GM23248 (cell line): ENCODE data around the gene LZTFL1. TPM values are rescaled to one million over a fixed set of nuclear protein-coding genes. Genes with fewer than 3 reads are reported as not detected.

Experiments used
- DNase-seq: peaks from one replicate; pipeline ENCODE4 v3.0.0-alpha.2; 2015
- H2AFZ ChIP-seq: fragments of 200-600 bp; sonication (generic); 2 replicates; pipeline ENCODE4 v1.6.1; 2016; ENCODE audit warnings: antibody characterized with exemption
- H3F3A ChIP-seq: fragments of 200-600 bp; sonication (generic); 2 replicates; pipeline ENCODE4 v1.6.1; 2016; ENCODE audit warnings: mild to moderate bottlenecking, antibody characterized with exemption, mixed run types; ENCODE audit not compliant: insufficient read depth
- H3K27ac ChIP-seq: fragments of 200-600 bp; sonication (generic); 2 replicates; pipeline ENCODE4 v1.5.1; 2016; ENCODE audit warnings: mild to moderate bottlenecking
- H3K27me3 ChIP-seq: fragments of 200-600 bp; sonication (generic); replicated peaks from 2 replicates; pipeline ENCODE4 v1.6.1; 2016; ENCODE audit warnings: mild to moderate bottlenecking; ENCODE audit not compliant: insufficient read depth
- H3K36me3 ChIP-seq: fragments of 200-600 bp; sonication (generic); 2 replicates; pipeline ENCODE4 v1.6.1; 2016; ENCODE audit warnings: low read depth, mild to moderate bottlenecking
- H3K4me1 ChIP-seq: fragments of 200-600 bp; sonication (generic); 2 replicates; pipeline ENCODE4 v1.6.1; 2016; ENCODE audit warnings: mild to moderate bottlenecking; ENCODE audit not compliant: insufficient read depth
- H3K4me2 ChIP-seq: fragments of 200-600 bp; sonication (generic); one replicate; pipeline ENCODE4 v1.6.1; 2016; ENCODE audit warnings: mild to moderate bottlenecking; ENCODE audit not compliant: unreplicated experiment
- H3K4me3 ChIP-seq: fragments of 200-600 bp; sonication (generic); 2 replicates; pipeline ENCODE4 v1.5.1; 2016; ENCODE audit warnings: mild to moderate bottlenecking
- H3K79me2 ChIP-seq: fragments of 200-600 bp; sonication (generic); 2 replicates; pipeline ENCODE4 v1.6.1; 2016; ENCODE audit warnings: mild to moderate bottlenecking; ENCODE audit not compliant: insufficient read depth
- H3K9ac ChIP-seq: fragments of 200-600 bp; sonication (generic); 2 replicates; pipeline ENCODE4 v1.6.1; 2016; ENCODE audit warnings: mild to moderate bottlenecking
- H3K9me2 ChIP-seq: fragments of 200-600 bp; sonication (generic); 2 replicates; pipeline ENCODE4 v1.6.1; 2016; ENCODE audit warnings: mixed run types, mild to moderate bottlenecking, moderate library complexity; ENCODE audit not compliant: insufficient read depth
- H3K9me3 ChIP-seq: fragments of 200-600 bp; sonication (generic); one replicate; pipeline ENCODE4 v1.6.1; 2017; ENCODE audit warnings: low read depth
- H4K20me1 ChIP-seq: fragments of 200-600 bp; sonication (generic); 2 replicates; pipeline ENCODE4 v1.6.0; 2016; ENCODE audit not compliant: insufficient read depth
- EZH2 ChIP-seq: fragments of 200-600 bp; sonication (generic); IDR thresholded peaks from 2 replicates; pipeline ENCODE4 v1.6.1; 2018; ENCODE audit warnings: antibody characterized with exemption, mild to moderate bottlenecking; ENCODE audit not compliant: insufficient read depth, poor library complexity, severe bottlenecking
- EZH2phosphoT487 ChIP-seq: fragments of 200-600 bp; sonication (generic); IDR thresholded peaks from 2 replicates; pipeline ENCODE4 v1.6.1; 2018; ENCODE audit warnings: antibody characterized with exemption, moderate library complexity, mild to moderate bottlenecking, low read depth; ENCODE audit not compliant: insufficient read depth
- WGBS, 2 experiments: methylation state at CpG; one replicate each; pipeline ENCODE4 v1.1.6; 2015 to 2017; ENCODE audit warnings: low lambda C conversion rate in 2 of 2, low coverage in 1 of 2; ENCODE audit errors: missing lambda C conversion rate in 2 of 2; 5-methylcytosine and 5-hydroxymethylcytosine counted together
- in situ Hi-C: fragments of 300-500 bp; cut with MboI; formaldehyde crosslinking; loops from 2 replicates; pipeline ENCODE4 v1.15.0; 2020
- polyA plus RNA-seq: library from polyadenylated mRNA; unstranded; fragments of >200 nt; fragmentation: Nextera tagmentation; extraction: Ambion mirVana; gene quantifications from 2 replicates; pipeline ENCODE4 v1.2.1, GENCODE V29; 2016
- total RNA-seq: library from RNA; depleted of rRNA; stranded (reverse); fragments of >200 nt; shearing (Covaris generic); gene quantifications from 2 replicates; pipeline ENCODE4 v1.2.3, GENCODE V29; 2014

LZTFL1 gene
- total and polyA plus RNA-seq, 2 experiments from 2014 or later = 15.1 to 18.3 TPM

GRCh38 chr3:45887285-45887684 lies 45.4 kb upstream of the LZTFL1 start:
- Histone ChIP-seq H3K9me3 (no peaks in the 10 kb centered on the region), H3K4me2 (no peak overlapping the region), H4K20me1 (no peaks in the 10 kb centered on the region), H3K36me3 (no peaks in the 10 kb centered on the region), H3K79me2 (no peaks in the 10 kb centered on the region), H3F3A (no peaks in the 10 kb centered on the region), H3K9ac (no peak overlapping the region), H3K27me3 (peaks cover 39% of the 10 kb centered on the region), H3K4me3 (no peak overlapping the region), H2AFZ (no peak overlapping the region), H3K27ac (no peak overlapping the region), H3K9me2 (no peaks in the 10 kb centered on the region), H3K4me1 (no peaks in the 10 kb centered on the region)
- TF ChIP-seq EZH2phosphoT487 (no peak), EZH2 (no peak)
- 46 to 59% methylated on average over 4 of the region's 4 CpGs for WGBS, 2 experiments
- in situ Hi-C loops = no loop called here
- DNase-seq = no peak

DNA sequence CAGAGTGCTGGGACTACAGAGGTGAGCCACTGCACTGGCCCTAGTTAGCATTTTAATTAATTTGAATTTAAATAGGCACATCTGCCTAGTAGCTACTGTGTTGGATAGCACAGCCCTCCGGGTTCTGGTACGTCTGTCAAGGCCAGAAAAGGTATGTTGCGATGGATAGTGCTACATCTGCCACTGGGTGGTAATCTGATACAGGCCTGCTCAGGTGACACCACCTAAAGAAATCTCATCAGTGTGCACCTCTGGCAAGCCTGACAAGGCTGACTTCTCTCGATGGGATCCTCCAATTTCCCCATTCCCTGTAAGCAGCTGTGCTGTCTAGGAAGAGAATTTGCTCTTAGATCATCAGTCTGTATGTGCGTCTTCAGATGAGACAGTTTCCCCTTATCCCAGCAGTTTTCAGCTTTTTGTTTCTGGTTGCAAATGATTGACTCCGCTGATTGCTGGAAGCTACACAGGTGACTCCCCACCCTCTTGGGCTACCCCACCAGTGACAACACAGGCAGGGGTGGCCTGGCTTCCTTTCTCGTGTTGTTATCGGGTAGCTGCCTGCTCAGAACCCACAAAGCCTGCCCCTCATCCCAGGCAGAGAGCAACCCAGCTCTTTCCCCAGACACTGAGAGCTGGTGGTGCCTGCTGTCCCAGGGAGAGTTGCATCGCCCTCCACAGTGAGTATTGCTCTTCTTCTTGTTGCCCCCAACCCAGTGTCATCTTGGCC lies 44.2 kb upstream of the LZTFL1 start, which contains the start of gene CCR9:
TSS of gene CCR9 (plus strand) at position 565 of the 727 bp plus-strand sequence. CDS start 8,391 bp downstream, outside the sequence.
- H3K79me2 ChIP-seq = no peaks in the 10 kb centered on the region
- 53 to 58% methylated on average over 9 of the region's 9 CpGs for WGBS, 2 experiments
- H3K4me1 ChIP-seq = 0 out of 2 replicates have a peak, but pooled peaks cover under 1% of the 10 kb centered on the region
- H3K27ac ChIP-seq = no peak within 1 kb of the TSS
- TF ChIP-seq EZH2 (no peak), EZH2phosphoT487 (no peak)
- H4K20me1 ChIP-seq = no peaks in the 10 kb centered on the region
- H3K4me3 ChIP-seq = no peak within 1 kb of the TSS
- in situ Hi-C loops = no loop called here
- H2AFZ ChIP-seq = no peak within 1 kb of the TSS
- H3K9me3 ChIP-seq = no peaks in the 10 kb centered on the region
- no peak within 1 kb of the TSS for H3K9ac ChIP-seq
- H3F3A ChIP-seq = no peaks in the 10 kb centered on the region
- H3K27me3 ChIP-seq = peaks cover 36% of the 10 kb centered on the region
- no peak within 1 kb of the TSS for H3K4me2 ChIP-seq
- no peaks in the 10 kb centered on the region for H3K36me3 ChIP-seq
- no peak for DNase-seq
- H3K9me2 ChIP-seq = no peaks in the 10 kb centered on the region

DNA sequence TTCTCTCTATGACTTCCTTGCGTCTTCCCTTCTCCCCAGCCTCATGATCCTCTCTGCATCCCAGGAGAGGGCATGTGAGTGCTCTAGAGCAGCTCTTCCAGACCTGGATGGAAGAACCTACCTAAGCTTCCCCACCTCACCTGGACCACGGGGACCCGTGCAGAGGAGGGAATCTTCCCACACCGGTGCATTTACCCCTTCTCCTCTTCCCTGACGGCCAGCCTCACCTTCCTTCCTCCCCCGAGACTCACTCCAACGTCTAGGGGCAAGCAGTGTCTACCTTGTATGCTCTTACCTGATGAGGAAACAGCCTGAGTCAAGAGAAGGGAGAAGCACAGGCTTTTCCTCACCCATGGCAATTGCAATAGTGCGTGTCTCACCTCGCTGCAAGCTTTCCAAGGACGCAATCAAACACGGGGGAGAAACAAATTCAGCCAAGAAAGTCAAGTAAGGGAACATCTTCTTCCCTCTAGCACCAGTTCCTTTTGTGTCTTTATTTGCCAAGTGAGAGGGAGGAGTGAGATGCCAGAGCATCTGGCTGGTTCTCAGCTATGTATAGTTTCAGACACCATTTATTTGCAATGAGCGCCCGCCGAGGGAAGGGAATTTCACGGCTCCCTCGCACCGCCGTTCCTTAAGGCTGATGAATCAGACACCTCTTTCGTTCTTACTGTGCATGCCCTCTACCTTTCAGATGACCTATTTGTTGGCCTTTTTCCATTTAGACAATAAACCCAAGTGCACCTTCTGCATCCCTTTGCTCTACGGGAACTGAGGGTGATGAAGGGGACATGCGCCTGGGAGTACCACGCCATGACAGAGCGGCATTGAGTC lies 42.7 kb upstream of the LZTFL1 start:
- peaks cover 35% of the 10 kb centered on the region for H3K27me3 ChIP-seq
- no peak for DNase-seq
- no peaks in the 10 kb centered on the region for H3K36me3 ChIP-seq
- 0 out of 2 replicates have a peak, but pooled peaks cover 3% of the 10 kb centered on the region for H3K4me1 ChIP-seq
- TF ChIP-seq EZH2 (no peak), EZH2phosphoT487 (no peak)
- no peaks in the 10 kb centered on the region for H4K20me1 ChIP-seq
- H3K9ac ChIP-seq = no peak overlapping the region
- H2AFZ ChIP-seq = no peak overlapping the region
- no peak overlapping the region for H3K27ac ChIP-seq
- no peaks in the 10 kb centered on the region for H3K79me2 ChIP-seq
- no peaks in the 10 kb centered on the region for H3K9me3 ChIP-seq
- H3F3A ChIP-seq = no peaks in the 10 kb centered on the region
- in situ Hi-C loops = no loop called here
- no peaks in the 10 kb centered on the region for H3K9me2 ChIP-seq
- 74 to 77% methylated on average over 23 of the region's 23 CpGs for WGBS, 2 experiments
- no peak overlapping the region for H3K4me2 ChIP-seq
- no peak overlapping the region for H3K4me3 ChIP-seq

GRCh38 chr3:45881078-45882022 lies 39.4 kb upstream of the LZTFL1 start:
- Histone ChIP-seq H3K9me3 (no peaks in the 10 kb centered on the region), H3K4me1 (0 out of 2 replicates have a peak, but pooled peaks cover 3% of the 10 kb centered on the region), H2AFZ (no peak overlapping the region), H3K9me2 (no peaks in the 10 kb centered on the region), H3K79me2 (no peaks in the 10 kb centered on the region), H3K36me3 (no peaks in the 10 kb centered on the region), H3K4me2 (no peak overlapping the region), H3F3A (no peaks in the 10 kb centered on the region), H4K20me1 (no peaks in the 10 kb centered on the region), H3K27ac (no peak overlapping the region), H3K4me3 (no peak overlapping the region), H3K27me3 (peaks cover 52% of the 10 kb centered on the region), H3K9ac (no peak overlapping the region)
- DNase-seq = peak; percentile 70
- in situ Hi-C loops = no loop called here
- TF ChIP-seq EZH2 (no peak), EZH2phosphoT487 (no peak)
- WGBS, 2 experiments = 48 to 61% methylated on average over 8 of the region's 8 CpGs
